Measurements from ENCODE around the gene CHD8. TPM values are rescaled to one million over a fixed set of nuclear protein-coding genes. Genes with fewer than 3 reads are reported as not detected.

CHD8 gene
- total and polyA plus RNA-seq, 2 of the 13 experiments (the other 11 are each of a cell fraction or from before 2014, with no cell fraction given), result 35.1 to 79.6 TPM

- TF ChIP-seq ELF1 (CRISPR knock-in tag; IDR thresholded peaks at IDR 0.05) (no peak), RBFOX2 (IDR thresholded peaks at IDR 0.05; ENCODE audit: low read depth, low read length) (peak; percentile 49; the same call in 1 of the 2 replicates), ISX (CRISPR knock-in tag; conservative IDR thresholded peaks at IDR 0.05) (no peak), IKZF1 (IDR thresholded peaks at IDR 0.05) (no peak), SRY (CRISPR knock-in tag; IDR thresholded peaks at IDR 0.05) (no peak), ONECUT2 (CRISPR knock-in tag; IDR thresholded peaks at IDR 0.05) (no peak), MIXL1 (CRISPR knock-in tag; IDR thresholded peaks at IDR 0.05) (peak; percentile 67; the same call in 1 of the 2 replicates), SP5 (CRISPR knock-in tag; IDR thresholded peaks at IDR 0.05; ENCODE audit: borderline replicate concordance, low read depth) (no peak), ZSCAN20 (CRISPR knock-in tag; IDR thresholded peaks at IDR 0.05; ENCODE audit: borderline replicate concordance) (0 out of 2 replicates have a peak, but pooled peaks have one; percentile 23), SP4 (CRISPR knock-in tag; IDR thresholded peaks at IDR 0.05) (no peak), ZFP90 (CRISPR knock-in tag; IDR thresholded peaks at IDR 0.05; ENCODE audit: borderline replicate concordance) (no peak), ZNF3 (CRISPR knock-in tag; IDR thresholded peaks at IDR 0.05) (no peak), ZBTB46 (CRISPR knock-in tag; IDR thresholded peaks at IDR 0.05; ENCODE audit: borderline replicate concordance) (no peak), FOXK1 (CRISPR knock-in tag; IDR thresholded peaks at IDR 0.05; ENCODE audit: borderline replicate concordance, low read depth) (no peak), SP140L (CRISPR knock-in tag; IDR thresholded peaks at IDR 0.05; ENCODE audit: borderline replicate concordance) (no peak), ZNF562 (CRISPR knock-in tag; IDR thresholded peaks at IDR 0.05; ENCODE audit: borderline replicate concordance) (no peak), RBM22 (optimal IDR thresholded peaks at IDR 0.05; ENCODE audit: low read length) (peak; percentile 23), ZNF556 (CRISPR knock-in tag; IDR thresholded peaks at IDR 0.05; ENCODE audit: borderline replicate concordance) (no peak)
- TF ChIP-seq, protein P1, sequence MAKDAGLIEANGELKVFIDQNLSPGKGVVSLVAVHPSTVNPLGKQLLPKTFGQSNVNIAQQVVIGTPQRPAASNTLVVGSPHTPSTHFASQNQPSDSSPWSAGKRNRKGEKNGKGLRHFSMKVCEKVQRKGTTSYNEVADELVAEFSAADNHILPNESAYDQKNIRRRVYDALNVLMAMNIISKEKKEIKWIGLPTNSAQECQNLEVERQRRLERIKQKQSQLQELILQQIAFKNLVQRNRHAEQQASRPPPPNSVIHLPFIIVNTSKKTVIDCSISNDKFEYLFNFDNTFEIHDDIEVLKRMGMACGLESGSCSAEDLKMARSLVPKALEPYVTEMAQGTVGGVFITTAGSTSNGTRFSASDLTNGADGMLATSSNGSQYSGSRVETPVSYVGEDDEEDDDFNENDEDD (CRISPR knock-in tag; IDR thresholded peaks at IDR 0.05; ENCODE audit: borderline replicate concordance), result no peak
- TF ChIP-seq, protein P2, sequence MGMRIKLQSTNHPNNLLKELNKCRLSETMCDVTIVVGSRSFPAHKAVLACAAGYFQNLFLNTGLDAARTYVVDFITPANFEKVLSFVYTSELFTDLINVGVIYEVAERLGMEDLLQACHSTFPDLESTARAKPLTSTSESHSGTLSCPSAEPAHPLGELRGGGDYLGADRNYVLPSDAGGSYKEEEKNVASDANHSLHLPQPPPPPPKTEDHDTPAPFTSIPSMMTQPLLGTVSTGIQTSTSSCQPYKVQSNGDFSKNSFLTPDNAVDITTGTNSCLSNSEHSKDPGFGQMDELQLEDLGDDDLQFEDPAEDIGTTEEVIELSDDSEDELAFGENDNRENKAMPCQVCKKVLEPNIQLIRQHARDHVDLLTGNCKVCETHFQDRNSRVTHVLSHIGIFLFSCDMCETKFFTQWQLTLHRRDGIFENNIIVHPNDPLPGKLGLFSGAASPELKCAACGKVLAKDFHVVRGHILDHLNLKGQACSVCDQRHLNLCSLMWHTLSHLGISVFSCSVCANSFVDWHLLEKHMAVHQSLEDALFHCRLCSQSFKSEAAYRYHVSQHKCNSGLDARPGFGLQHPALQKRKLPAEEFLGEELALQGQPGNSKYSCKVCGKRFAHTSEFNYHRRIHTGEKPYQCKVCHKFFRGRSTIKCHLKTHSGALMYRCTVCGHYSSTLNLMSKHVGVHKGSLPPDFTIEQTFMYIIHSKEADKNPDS (CRISPR knock-in tag; IDR thresholded peaks at IDR 0.05), result no peak
- TF ChIP-seq, protein P3, sequence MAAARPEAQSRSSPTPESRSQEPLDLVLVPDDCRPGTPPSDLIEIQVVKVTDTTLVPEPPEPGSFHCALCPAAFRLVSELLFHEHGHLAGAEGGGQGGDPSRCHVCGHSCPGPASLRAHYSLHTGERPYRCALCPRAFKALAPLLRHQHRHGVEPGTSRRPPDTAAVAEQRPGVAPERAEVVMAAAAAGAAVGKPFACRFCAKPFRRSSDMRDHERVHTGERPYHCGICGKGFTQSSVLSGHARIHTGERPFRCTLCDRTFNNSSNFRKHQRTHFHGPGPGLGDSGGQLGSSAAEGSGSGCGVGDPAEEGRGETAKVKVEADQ (CRISPR knock-in tag; IDR thresholded peaks at IDR 0.05; ENCODE audit: borderline replicate concordance), result no peak
- TF ChIP-seq, protein P4, sequence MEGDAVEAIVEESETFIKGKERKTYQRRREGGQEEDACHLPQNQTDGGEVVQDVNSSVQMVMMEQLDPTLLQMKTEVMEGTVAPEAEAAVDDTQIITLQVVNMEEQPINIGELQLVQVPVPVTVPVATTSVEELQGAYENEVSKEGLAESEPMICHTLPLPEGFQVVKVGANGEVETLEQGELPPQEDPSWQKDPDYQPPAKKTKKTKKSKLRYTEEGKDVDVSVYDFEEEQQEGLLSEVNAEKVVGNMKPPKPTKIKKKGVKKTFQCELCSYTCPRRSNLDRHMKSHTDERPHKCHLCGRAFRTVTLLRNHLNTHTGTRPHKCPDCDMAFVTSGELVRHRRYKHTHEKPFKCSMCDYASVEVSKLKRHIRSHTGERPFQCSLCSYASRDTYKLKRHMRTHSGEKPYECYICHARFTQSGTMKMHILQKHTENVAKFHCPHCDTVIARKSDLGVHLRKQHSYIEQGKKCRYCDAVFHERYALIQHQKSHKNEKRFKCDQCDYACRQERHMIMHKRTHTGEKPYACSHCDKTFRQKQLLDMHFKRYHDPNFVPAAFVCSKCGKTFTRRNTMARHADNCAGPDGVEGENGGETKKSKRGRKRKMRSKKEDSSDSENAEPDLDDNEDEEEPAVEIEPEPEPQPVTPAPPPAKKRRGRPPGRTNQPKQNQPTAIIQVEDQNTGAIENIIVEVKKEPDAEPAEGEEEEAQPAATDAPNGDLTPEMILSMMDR (CRISPR knock-in tag; IDR thresholded peaks at IDR 0.05), result peak; percentile 79
These were observed 42.9 kb upstream of the CHD8 start (continued) for GRCh38 chr14:21498540-21499526.
